ENCODE data around the gene PRPF19. TPM values are rescaled to one million over a fixed set of nuclear protein-coding genes. Genes with fewer than 3 reads are reported as not detected.
A peak's percentile ranks its signal among the peaks of the same experiment; 100 is the strongest.

PRPF19 gene
- total and polyA plus RNA-seq, 2 of the 13 experiments (the other 11 are each of a cell fraction or from before 2014, with no cell fraction given) = 27.4 to 91.1 TPM

DNA sequence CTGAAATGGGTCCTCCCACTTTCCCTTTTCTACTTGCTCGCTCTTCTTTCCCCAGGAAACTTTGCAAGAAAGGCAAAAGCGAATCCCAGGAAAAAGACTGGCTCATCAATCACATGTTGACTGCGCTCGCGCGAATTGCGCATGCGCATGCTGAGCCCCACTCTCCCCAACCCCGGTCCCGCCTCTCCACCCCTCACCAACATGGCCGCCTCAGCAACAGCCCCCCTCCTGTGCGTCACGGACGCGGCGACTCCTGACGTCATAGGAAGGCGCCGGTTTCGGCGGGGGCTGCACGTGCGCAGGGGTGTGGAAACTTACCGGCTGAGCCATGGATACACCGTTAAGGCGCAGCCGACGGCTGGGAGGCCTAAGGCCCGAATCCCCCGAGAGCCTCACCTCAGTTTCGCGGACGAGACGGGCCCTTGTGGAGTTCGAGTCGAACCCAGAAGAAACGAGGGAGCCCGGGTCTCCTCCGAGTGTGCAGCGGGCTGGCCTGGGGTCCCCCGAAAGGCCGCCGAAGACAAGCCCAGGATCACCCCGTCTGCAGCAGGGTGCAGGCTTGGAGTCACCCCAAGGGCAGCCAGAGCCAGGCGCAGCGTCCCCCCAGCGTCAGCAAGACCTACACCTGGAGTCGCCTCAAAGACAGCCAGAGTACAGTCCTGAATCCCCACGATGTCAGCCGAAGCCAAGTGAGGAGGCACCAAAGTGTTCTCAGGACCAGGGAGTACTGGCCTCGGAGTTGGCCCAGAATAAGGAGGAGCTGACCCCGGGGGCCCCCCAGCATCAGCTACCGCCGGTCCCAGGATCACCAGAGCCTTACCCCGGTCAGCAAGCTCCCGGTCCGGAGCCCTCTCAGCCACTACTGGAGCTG lies 64.4 kb downstream of the PRPF19 start, which contains the start of gene CCDC86 (continued):
- TF ChIP-seq, protein P1, sequence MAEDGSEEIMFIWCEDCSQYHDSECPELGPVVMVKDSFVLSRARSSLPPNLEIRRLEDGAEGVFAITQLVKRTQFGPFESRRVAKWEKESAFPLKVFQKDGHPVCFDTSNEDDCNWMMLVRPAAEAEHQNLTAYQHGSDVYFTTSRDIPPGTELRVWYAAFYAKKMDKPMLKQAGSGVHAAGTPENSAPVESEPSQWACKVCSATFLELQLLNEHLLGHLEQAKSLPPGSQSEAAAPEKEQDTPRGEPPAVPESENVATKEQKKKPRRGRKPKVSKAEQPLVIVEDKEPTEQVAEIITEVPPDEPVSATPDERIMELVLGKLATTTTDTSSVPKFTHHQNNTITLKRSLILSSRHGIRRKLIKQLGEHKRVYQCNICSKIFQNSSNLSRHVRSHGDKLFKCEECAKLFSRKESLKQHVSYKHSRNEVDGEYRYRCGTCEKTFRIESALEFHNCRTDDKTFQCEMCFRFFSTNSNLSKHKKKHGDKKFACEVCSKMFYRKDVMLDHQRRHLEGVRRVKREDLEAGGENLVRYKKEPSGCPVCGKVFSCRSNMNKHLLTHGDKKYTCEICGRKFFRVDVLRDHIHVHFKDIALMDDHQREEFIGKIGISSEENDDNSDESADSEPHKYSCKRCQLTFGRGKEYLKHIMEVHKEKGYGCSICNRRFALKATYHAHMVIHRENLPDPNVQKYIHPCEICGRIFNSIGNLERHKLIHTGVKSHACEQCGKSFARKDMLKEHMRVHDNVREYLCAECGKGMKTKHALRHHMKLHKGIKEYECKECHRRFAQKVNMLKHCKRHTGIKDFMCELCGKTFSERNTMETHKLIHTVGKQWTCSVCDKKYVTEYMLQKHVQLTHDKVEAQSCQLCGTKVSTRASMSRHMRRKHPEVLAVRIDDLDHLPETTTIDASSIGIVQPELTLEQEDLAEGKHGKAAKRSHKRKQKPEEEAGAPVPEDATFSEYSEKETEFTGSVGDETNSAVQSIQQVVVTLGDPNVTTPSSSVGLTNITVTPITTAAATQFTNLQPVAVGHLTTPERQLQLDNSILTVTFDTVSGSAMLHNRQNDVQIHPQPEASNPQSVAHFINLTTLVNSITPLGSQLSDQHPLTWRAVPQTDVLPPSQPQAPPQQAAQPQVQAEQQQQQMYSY (CRISPR knock-in tag; IDR thresholded peaks at IDR 0.05) = 0 out of 2 replicates have a peak, but pooled peaks have one; percentile 25
- peak; percentile 50; the same call in 1 of the 2 replicates for TF ChIP-seq CBX5 (CRISPR knock-in tag; IDR thresholded peaks at IDR 0.05; ENCODE audit: borderline replicate concordance)
- TF ChIP-seq BHLHE40 (IDR thresholded peaks at IDR 0.05; ENCODE audit: low read length) = peak; percentile 100
- TF ChIP-seq ZNF564 (CRISPR knock-in tag; IDR thresholded peaks at IDR 0.05) = peak; percentile 72; the same call in 1 of the 2 replicates
- no peak for TF ChIP-seq ZKSCAN5 (CRISPR knock-in tag; IDR thresholded peaks at IDR 0.05)
- peak; percentile 88; the same call in 1 of the 2 replicates for TF ChIP-seq REPIN1 (CRISPR knock-in tag; IDR thresholded peaks at IDR 0.05; ENCODE audit: borderline replicate concordance, low read depth)
- peak; percentile 87 for TF ChIP-seq PHF8 (CRISPR knock-in tag; IDR thresholded peaks at IDR 0.05)
- no peak for TF ChIP-seq IKZF1 (IDR thresholded peaks at IDR 0.05)
- TF ChIP-seq, protein P2, sequence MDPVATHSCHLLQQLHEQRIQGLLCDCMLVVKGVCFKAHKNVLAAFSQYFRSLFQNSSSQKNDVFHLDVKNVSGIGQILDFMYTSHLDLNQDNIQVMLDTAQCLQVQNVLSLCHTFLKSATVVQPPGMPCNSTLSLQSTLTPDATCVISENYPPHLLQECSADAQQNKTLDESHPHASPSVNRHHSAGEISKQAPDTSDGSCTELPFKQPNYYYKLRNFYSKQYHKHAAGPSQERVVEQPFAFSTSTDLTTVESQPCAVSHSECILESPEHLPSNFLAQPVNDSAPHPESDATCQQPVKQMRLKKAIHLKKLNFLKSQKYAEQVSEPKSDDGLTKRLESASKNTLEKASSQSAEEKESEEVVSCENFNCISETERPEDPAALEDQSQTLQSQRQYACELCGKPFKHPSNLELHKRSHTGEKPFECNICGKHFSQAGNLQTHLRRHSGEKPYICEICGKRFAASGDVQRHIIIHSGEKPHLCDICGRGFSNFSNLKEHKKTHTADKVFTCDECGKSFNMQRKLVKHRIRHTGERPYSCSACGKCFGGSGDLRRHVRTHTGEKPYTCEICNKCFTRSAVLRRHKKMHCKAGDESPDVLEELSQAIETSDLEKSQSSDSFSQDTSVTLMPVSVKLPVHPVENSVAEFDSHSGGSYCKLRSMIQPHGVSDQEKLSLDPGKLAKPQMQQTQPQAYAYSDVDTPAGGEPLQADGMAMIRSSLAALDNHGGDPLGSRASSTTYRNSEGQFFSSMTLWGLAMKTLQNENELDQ (CRISPR knock-in tag; IDR thresholded peaks at IDR 0.05; ENCODE audit: borderline replicate concordance) = no peak
- no peak for TF ChIP-seq ZNF460 (CRISPR knock-in tag; IDR thresholded peaks at IDR 0.05; ENCODE audit: borderline replicate concordance)
- TF ChIP-seq ZNF33A (CRISPR knock-in tag; IDR thresholded peaks at IDR 0.05; ENCODE audit: borderline replicate concordance) = 0 out of 2 replicates have a peak, but pooled peaks have one; percentile 37
- TF ChIP-seq NFYC (CRISPR knock-in tag; IDR thresholded peaks at IDR 0.05) = peak; percentile 43
- TF ChIP-seq KLF6 (CRISPR knock-in tag; IDR thresholded peaks at IDR 0.05) = peak; percentile 87
- peak; percentile 99 for TF ChIP-seq ZBTB21 (CRISPR knock-in tag; IDR thresholded peaks at IDR 0.05)
- peak; percentile 99 for TF ChIP-seq MXI1 (IDR thresholded peaks at IDR 0.05; ENCODE audit: borderline replicate concordance, low read depth, low read length)
- no peak; the same call in 1 of the 2 replicates for TF ChIP-seq TOE1 (CRISPR knock-in tag; IDR thresholded peaks at IDR 0.05)
- peak; percentile 57 to 73 for TF ChIP-seq POLR2A (IDR thresholded peaks at IDR 0.05; ENCODE audit: insufficient read depth in 1 of 2, low read depth in 2 of 2, low read length in 2 of 2)
- no peak for TF ChIP-seq LCORL (IDR thresholded peaks at IDR 0.05)
- peak; percentile 82 for TF ChIP-seq LCORL (CRISPR knock-in tag; IDR thresholded peaks at IDR 0.05)
- TF ChIP-seq, protein P3, sequence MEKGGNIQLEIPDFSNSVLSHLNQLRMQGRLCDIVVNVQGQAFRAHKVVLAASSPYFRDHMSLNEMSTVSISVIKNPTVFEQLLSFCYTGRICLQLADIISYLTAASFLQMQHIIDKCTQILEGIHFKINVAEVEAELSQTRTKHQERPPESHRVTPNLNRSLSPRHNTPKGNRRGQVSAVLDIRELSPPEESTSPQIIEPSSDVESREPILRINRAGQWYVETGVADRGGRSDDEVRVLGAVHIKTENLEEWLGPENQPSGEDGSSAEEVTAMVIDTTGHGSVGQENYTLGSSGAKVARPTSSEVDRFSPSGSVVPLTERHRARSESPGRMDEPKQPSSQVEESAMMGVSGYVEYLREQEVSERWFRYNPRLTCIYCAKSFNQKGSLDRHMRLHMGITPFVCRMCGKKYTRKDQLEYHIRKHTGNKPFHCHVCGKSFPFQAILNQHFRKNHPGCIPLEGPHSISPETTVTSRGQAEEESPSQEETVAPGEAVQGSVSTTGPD (CRISPR knock-in tag; IDR thresholded peaks at IDR 0.05) = no peak
- peak; percentile 39; the same call in 1 of the 2 replicates for TF ChIP-seq MAFF (IDR thresholded peaks at IDR 0.05; ENCODE audit: low read depth, low read length)
- 0 out of 2 replicates have a peak, but pooled peaks have one; percentile 74 for TF ChIP-seq RFXANK (CRISPR knock-in tag; IDR thresholded peaks at IDR 0.05)

Data from HepG2 (cell line).